Loucy (cell line): Measurements from ENCODE around the gene MALRD1.
"Not testable (repeated sequence)": the region's sequence is repeated elsewhere in the genome, so short reads cannot be mapped to it uniquely, and the experiment has no call there.

Experiments used
- H2AFZ ChIP-seq: fragments of 200-600 bp; sonication (generic); 2 replicates; pipeline ENCODE4 v1.6.0; 2016; ENCODE audit warnings: antibody characterized with exemption, mild to moderate bottlenecking, low read length, moderate library complexity
- H3F3A ChIP-seq: fragments of 200-600 bp; 2 replicates; pipeline ENCODE4 v1.6.0; 2016; ENCODE audit warnings: antibody characterized with exemption, low read depth, mild to moderate bottlenecking
- H3K27me3 ChIP-seq: fragments of 200-600 bp; sonication (generic); 2 replicates; pipeline ENCODE4 v1.6.1; 2014; ENCODE audit warnings: low read length, mild to moderate bottlenecking; ENCODE audit not compliant: insufficient read depth, poor library complexity, severe bottlenecking
- H3K36me3 ChIP-seq: fragments of 200-600 bp; sonication (generic); 2 replicates; pipeline ENCODE4 v1.6.1; 2016; ENCODE audit warnings: low read length; ENCODE audit not compliant: insufficient read depth
- H3K4me1 ChIP-seq: fragments of 200-600 bp; sonication (generic); 2 replicates; pipeline ENCODE4 v1.5.1; 2014; ENCODE audit warnings: low read length, mild to moderate bottlenecking; ENCODE audit not compliant: insufficient read depth, poor library complexity, severe bottlenecking
- H3K4me2 ChIP-seq: fragments of 200-600 bp; sonication (generic); 2 replicates; pipeline ENCODE4 v1.6.0; 2014; ENCODE audit warnings: antibody characterized with exemption, low read length, low read depth, mild to moderate bottlenecking; ENCODE audit not compliant: poor library complexity, severe bottlenecking
- H3K4me3 ChIP-seq: fragments of 200-600 bp; sonication (generic); 2 replicates; pipeline ENCODE4 v1.5.1; 2014; ENCODE audit warnings: low read length, mild to moderate bottlenecking, mixed read lengths; ENCODE audit not compliant: poor library complexity, severe bottlenecking
- H3K79me2 ChIP-seq: fragments of 200-600 bp; sonication (generic); 2 replicates; pipeline ENCODE4 v1.6.1; 2014; ENCODE audit warnings: low read length; ENCODE audit not compliant: insufficient read depth
- H3K9ac ChIP-seq: fragments of 200-600 bp; sonication (generic); 2 replicates; pipeline ENCODE4 v1.6.0; 2014; ENCODE audit warnings: mild to moderate bottlenecking, low read depth, low read length, moderate library complexity; ENCODE audit not compliant: poor library complexity, severe bottlenecking
- H3K9me2 ChIP-seq: fragments of 200-600 bp; sonication (generic); replicated peaks from 2 replicates; pipeline ENCODE4 v1.6.1; 2016; ENCODE audit warnings: low read depth, low read length, mixed read lengths
- H3K9me3 ChIP-seq: fragments of 200-600 bp; sonication (generic); 2 replicates; pipeline ENCODE4 v1.6.1; 2014; ENCODE audit warnings: mild to moderate bottlenecking, antibody characterized with exemption, low read length, low read depth; ENCODE audit not compliant: insufficient read depth
- H4K20me1 ChIP-seq: fragments of 200-600 bp; sonication (generic); 2 replicates; pipeline ENCODE4 v1.6.0; 2014; ENCODE audit warnings: antibody characterized with exemption, low read length, mild to moderate bottlenecking; ENCODE audit not compliant: insufficient read depth, poor library complexity, severe bottlenecking
- CTCF ChIP-seq: fragments of 200-600 bp; sonication (generic); conservative IDR thresholded peaks from 2 replicates; pipeline ENCODE4 v1.5.1; 2014; ENCODE audit warnings: mild to moderate bottlenecking, antibody characterized with exemption, low read length
- EZH2phosphoT487 ChIP-seq: fragments of 200-600 bp; IDR thresholded peaks from 2 replicates; pipeline ENCODE4 v1.6.1; 2018; ENCODE audit warnings: antibody characterized with exemption, mild to moderate bottlenecking, moderate library complexity, borderline replicate concordance

Gene MALRD1

GRCh38 chr10:19762026-19762425, 713.4 kb downstream of the MALRD1 start:
- TF ChIP-seq CTCF (no peak), EZH2phosphoT487 (no peak)
- Histone ChIP-seq H3K9ac (no peak overlapping the region), H3K4me1 (no peaks in the 10 kb centered on the region), H3K9me3 (no peaks in the 10 kb centered on the region), H3K79me2 (no peaks in the 10 kb centered on the region), H3K4me3 (no peak overlapping the region), H3K36me3 (no peaks in the 10 kb centered on the region), H3K27me3 (no peaks in the 10 kb centered on the region), H4K20me1 (no peaks in the 10 kb centered on the region), H3F3A (no peaks in the 10 kb centered on the region), H2AFZ (no peak overlapping the region), H3K9me2 (no peaks in the 10 kb centered on the region), H3K4me2 (no peak overlapping the region)

DNA sequence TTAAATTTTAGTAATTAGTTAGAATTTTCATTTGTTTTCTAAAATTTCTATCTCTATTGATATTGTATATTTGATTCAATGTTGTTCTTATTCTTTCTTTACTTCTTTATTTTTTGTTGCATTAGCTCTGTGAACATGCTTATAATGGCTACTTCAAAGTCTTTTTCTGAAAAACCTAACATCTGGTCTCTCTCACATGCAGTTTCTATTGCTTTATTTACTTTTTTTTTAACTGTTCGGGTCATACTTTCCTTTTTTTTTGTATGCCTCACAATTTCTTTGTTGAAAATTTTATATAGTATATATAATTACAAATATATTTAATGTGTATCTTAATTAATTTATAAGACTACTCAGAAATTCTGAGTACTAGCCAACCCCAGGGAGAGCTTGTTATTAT, 715.5 kb downstream of the MALRD1 start:
- TF ChIP-seq CTCF (no peak), EZH2phosphoT487 (no peak)
- H3K4me2 ChIP-seq: no peak overlapping the region
- H3K27me3 ChIP-seq: no peaks in the 10 kb centered on the region
- no peaks in the 10 kb centered on the region for H3K79me2 ChIP-seq
- H3F3A ChIP-seq: no peaks in the 10 kb centered on the region
- H3K4me1 ChIP-seq: peaks cover 3% of the 10 kb centered on the region
- H2AFZ ChIP-seq: no peak overlapping the region
- no peaks in the 10 kb centered on the region for H4K20me1 ChIP-seq
- no peak overlapping the region for H3K4me3 ChIP-seq
- no peaks in the 10 kb centered on the region for H3K9me3 ChIP-seq
- H3K9ac ChIP-seq: no peak overlapping the region
- no peaks in the 10 kb centered on the region for H3K9me2 ChIP-seq
- H3K36me3 ChIP-seq: no peaks in the 10 kb centered on the region

DNA sequence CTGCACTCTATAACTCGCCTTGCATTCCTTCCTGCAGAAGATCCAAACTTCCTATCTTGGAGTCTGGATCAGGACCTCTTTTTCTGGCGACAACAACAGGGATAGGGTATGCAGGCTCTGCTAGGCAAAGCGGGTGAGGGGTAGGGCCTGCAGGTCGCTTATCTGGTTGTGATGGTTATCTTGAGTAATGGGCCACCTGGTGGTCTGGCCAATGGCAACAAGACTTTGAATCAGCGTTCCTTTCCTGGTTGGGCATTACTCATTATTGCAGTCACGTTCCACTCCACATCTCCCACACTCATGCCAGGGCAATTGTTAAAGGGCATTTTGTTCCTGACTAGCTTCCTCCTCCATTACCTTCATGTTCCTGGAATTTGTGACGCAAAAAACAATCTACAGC, 719.3 kb downstream of the MALRD1 start:
- Histone ChIP-seq H3K79me2 (no peaks in the 10 kb centered on the region), H3K9me3 (no peaks in the 10 kb centered on the region), H4K20me1 (no peaks in the 10 kb centered on the region), H3F3A (no peaks in the 10 kb centered on the region), H3K4me1 (peaks cover 5% of the 10 kb centered on the region), H3K27me3 (no peaks in the 10 kb centered on the region), H3K4me2 (no peak overlapping the region), H3K36me3 (no peaks in the 10 kb centered on the region), H3K4me3 (no peak overlapping the region), H2AFZ (no peak overlapping the region), H3K9ac (no peak overlapping the region), H3K9me2 (no peaks in the 10 kb centered on the region)
- TF ChIP-seq EZH2phosphoT487: no peak
- no peak for TF ChIP-seq CTCF

- H3K27me3 ChIP-seq, H3F3A ChIP-seq, H3K4me1 ChIP-seq, H3K9ac ChIP-seq, H2AFZ ChIP-seq, H3K4me2 ChIP-seq, H3K9me3 ChIP-seq, H3K4me3 ChIP-seq, H3K9me2 ChIP-seq, H3K36me3 ChIP-seq, H4K20me1 ChIP-seq, H3K79me2 ChIP-seq: not testable (repeated sequence)
Observed at GRCh38 chr10:19769826-19770225, 721.2 kb downstream of the MALRD1 start.
